HepG2 (cell line): ENCODE data around the gene PSEN1. TPM values are rescaled to one million over a fixed set of nuclear protein-coding genes. Genes with fewer than 3 reads are reported as not detected.

Experiments used
- ATAC-seq: fragments of 200-7000 bp; cut with Tn5 transposase; 3 replicates; pipeline ENCODE4 v1.9.1; 2020; ENCODE audit warnings: mild to moderate bottlenecking, moderate library complexity
- BruUV-seq: library from RNA; stranded (reverse); fragments of 400-500 nt; replicated peaks from 2 replicates; lab custom pipeline; 2021; lab: Mats Ljungman, UMichigan
- CTCF ChIA-PET: fragments of 300-600 bp; formaldehyde crosslinking; extraction: SDS; loops from one replicate; lab custom pipeline; 2021; ENCODE audit warnings: low total read pairs, inconsistent platforms, low intra/inter-chr PET ratio; lab: Yijun Ruan, JAX
- POLR2A ChIA-PET: fragments of 350-600 bp; sonication (Branson Sonifier 250); formaldehyde crosslinking; loops from one replicate; lab custom pipeline; 2020; ENCODE audit warnings: antibody characterized with exemption, inconsistent platforms; lab: Yijun Ruan, JAX
- DNase-seq: peaks from one replicate; pipeline ENCODE4 v3.0.0-alpha.2; 2015; ENCODE audit warnings: low spot score
- FAIRE-seq: peaks from 3 replicates; lab custom pipeline; 2011; peaks lifted over from hg19 to GRCh38; lab: Jason Lieb, UNC
- H2AFZ ChIP-seq: one replicate; pipeline ENCODE4 v1.6.1; 2011; ENCODE audit warnings: low read length, inconsistent platforms
- H3K27ac ChIP-seq: fragments of 300-600 bp; 3 replicates; pipeline ENCODE4 v1.8.0; 2011; ENCODE audit warnings: mixed run types, mild to moderate bottlenecking, mixed read lengths, low read length, inconsistent platforms; ENCODE audit not compliant: insufficient read depth; ENCODE audit errors: extremely low read length
- H3K27me3 ChIP-seq, 2 experiments: fragments of 200-600 bp in 1 of 2; 2 replicates in 1 of 2; 3 replicates in 1 of 2; pipeline versions ENCODE4 v1.6.0 to v1.8.0; 2011; ENCODE audit warnings: low read length in 2 of 2, mild to moderate bottlenecking in 2 of 2, moderate library complexity in 2 of 2, inconsistent platforms in 1 of 2; ENCODE audit not compliant: insufficient read depth in 2 of 2, control insufficient read depth in 1 of 2
- H3K36me3 ChIP-seq, 2 experiments: fragments of 200-600 bp in 1 of 2; replicated peaks in 1 of 2; 2 replicates in 1 of 2; 3 replicates in 1 of 2; pipeline versions ENCODE4 v1.5.1 to v1.8.0; 2011; ENCODE audit warnings: low read length in 2 of 2, inconsistent platforms in 1 of 2; ENCODE audit not compliant: insufficient read depth in 2 of 2, control insufficient read depth in 1 of 2
- H3K4me1 ChIP-seq: 2 replicates; pipeline ENCODE4 v1.5.1; 2012; ENCODE audit warnings: low read length, inconsistent platforms; ENCODE audit not compliant: insufficient read depth
- H3K4me2 ChIP-seq: 2 replicates; pipeline ENCODE4 v1.6.0; 2011; ENCODE audit warnings: low read depth, low read length, inconsistent platforms
- H3K4me3 ChIP-seq, 3 experiments: fragments of 200-600 bp in 1 of 3; sonication (generic), shearing (Covaris generic) in 1 of 3; replicated peaks in 1 of 3; 2 replicates each; pipeline ENCODE4 v1.5.1; 2011 to 2016; ENCODE audit warnings: low read length in 3 of 3, inconsistent platforms in 2 of 3, low read depth in 2 of 3, mild to moderate bottlenecking in 2 of 3, control low read depth in 1 of 3, mixed read lengths in 1 of 3; ENCODE audit not compliant: insufficient read depth in 1 of 3
- H3K79me2 ChIP-seq: one replicate; pipeline ENCODE4 v1.6.1; 2011; ENCODE audit warnings: low read length, inconsistent platforms; ENCODE audit not compliant: insufficient read depth
- H3K9ac ChIP-seq: 2 replicates; pipeline ENCODE4 v1.6.0; 2011; ENCODE audit warnings: mild to moderate bottlenecking, low read depth, low read length, inconsistent platforms; ENCODE audit not compliant: insufficient read depth
- H3K9me3 ChIP-seq: 2 replicates; pipeline ENCODE4 v1.5.1; 2012; ENCODE audit warnings: mild to moderate bottlenecking, low read length
- H4K20me1 ChIP-seq: 2 replicates; pipeline ENCODE4 v1.6.0; 2011; ENCODE audit warnings: inconsistent platforms, mild to moderate bottlenecking, low read length, moderate library complexity; ENCODE audit not compliant: insufficient read depth
- IKZF5 ChIP-seq: IDR thresholded peaks from 2 replicates; pipeline ENCODE4 v1.6.1; 2018; ENCODE audit warnings: missing genetic modification reagents, mild to moderate bottlenecking, missing compliant biosample characterization
- KLF6 ChIP-seq: IDR thresholded peaks from 2 replicates; pipeline ENCODE4 v1.8.0; 2016; ENCODE audit warnings: missing biosample characterization, missing genetic modification reagents
- NR0B2 ChIP-seq: sonication (generic); formaldehyde crosslinking; IDR thresholded peaks from 2 replicates; pipeline ENCODE4 v1.4.0; 2020; ENCODE audit warnings: mild to moderate bottlenecking, missing genetic modification reagents
- RFX1 ChIP-seq: fragments of 450-650 bp; IDR thresholded peaks from 2 replicates; pipeline ENCODE4 v1.6.1; 2017
- SETDB1 ChIP-seq: sonication (generic); formaldehyde crosslinking; IDR thresholded peaks from 2 replicates; pipeline ENCODE4 v1.5.1; 2020; ENCODE audit warnings: missing genetic modification reagents, mild to moderate bottlenecking, borderline replicate concordance
- ZBTB7B ChIP-seq: sonication (generic); formaldehyde crosslinking; IDR thresholded peaks from 2 replicates; pipeline ENCODE4 v1.4.0; 2020; ENCODE audit warnings: missing genetic modification reagents
- ZNF549 ChIP-seq: sonication (generic); formaldehyde crosslinking; IDR thresholded peaks from 2 replicates; pipeline ENCODE4 v1.5.0; 2020; ENCODE audit warnings: missing genetic modification reagents
- WGBS: methylation state at CpG from one replicate; pipeline ENCODE4 v1.1.6; 2017; ENCODE audit warnings: low lambda C conversion rate; 5-methylcytosine and 5-hydroxymethylcytosine counted together
- in situ Hi-C: cut with HindIII; loops from 2 replicates; pipeline ENCODE4 v1.10.0; 2017; ENCODE audit warnings: low pct_unique_long_range_greater_than_20kb; ENCODE audit not compliant: extremely low pct_ligation_motif_present
- intact Hi-C: fragments of 100-400 bp; cut with micrococcal nuclease; formaldehyde crosslinking; loops from one replicate; pipeline ENCODE4 v1.10.0; 2022; ENCODE audit not compliant: unreplicated experiment
- polyA plus RNA-seq, 8 experiments: library from polyadenylated mRNA; depleted of rRNA in 3 of 8; stranded (reverse) in 7 of 8; unstranded in 1 of 8; fragments of >200 nt; fragmentation: Illumina TruSeq in 4 of 8; extraction: Trizol in 4 of 8; gene quantifications; 2 replicates each; pipeline versions ENCODE4 v1.2.1 to v1.2.3, GENCODE V29; 2011 to 2016; ENCODE audit warnings: low read depth in 4 of 8, missing spikeins in 1 of 8, mixed read lengths in 1 of 8; ENCODE audit not compliant: insufficient read depth in 1 of 8
- total RNA-seq, 5 experiments: library from RNA; depleted of rRNA; stranded (reverse); fragments of >200 nt; fragmentation: Illumina TruSeq; extraction: Trizol; gene quantifications; 2 replicates each; pipeline ENCODE4 v1.2.3, GENCODE V29; 2016; ENCODE audit warnings: low read depth in 1 of 5

PSEN1 gene
- total and polyA plus RNA-seq, 2 of the 13 experiments (the other 11 are each of a cell fraction or from before 2014, with no cell fraction given): 12.5 to 26.6 TPM

GRCh38 chr14:73105050-73105449 is 31.3 kb upstream of the PSEN1 start (continued):
- TF ChIP-seq IKZF5 (CRISPR knock-in tag): no peak
- no peak for TF ChIP-seq KLF6 (CRISPR knock-in tag)
- TF ChIP-seq NR0B2: no peak
- TF ChIP-seq RFX1: no peak

- H3K27ac ChIP-seq: no peak overlapping the region
- FAIRE-seq (no peak), ATAC-seq (no peak), DNase-seq (no peak)
- WGBS: 97% methylated on average over 16 of the region's 16 CpGs
- H3K9ac ChIP-seq: no peak overlapping the region
- H3K9me3 ChIP-seq: no peaks in the 10 kb centered on the region
- no peaks in the 10 kb centered on the region for H3K79me2 ChIP-seq
- H3K36me3 ChIP-seq: peaks cover 10 to 71% of the 10 kb centered on the region in 2 experiments
- no peak for TF ChIP-seq SETDB1 (CRISPR knock-in tag)
- no peak for TF ChIP-seq ZNF549 (CRISPR knock-in tag)
- TF ChIP-seq ZBTB7B: no peak
- intact Hi-C loops (no loop called here), in situ Hi-C loops (no loop called here)
- no peak overlapping the region for H3K4me3 ChIP-seq
- POLR2A ChIA-PET: no interaction called here
- no peaks in the 10 kb centered on the region for H3K4me1 ChIP-seq
- CTCF ChIA-PET: no interaction called here
- H3K4me2 ChIP-seq: no peak overlapping the region
- H3K27me3 ChIP-seq: no peaks in the 10 kb centered on the region
- BruUV-seq: no TSS peak
- no peak overlapping the region for H2AFZ ChIP-seq
- H4K20me1 ChIP-seq: no peaks in the 10 kb centered on the region
These were observed 30.6 kb upstream of the PSEN1 start for GRCh38 chr14:73105727-73106126.
